ENCODE data around the gene LHPP. TPM values are rescaled to one million over a fixed set of nuclear protein-coding genes. Genes with fewer than 3 reads are reported as not detected.

LHPP gene
- total RNA-seq, 4 donors from 2014 or later = 9.3 to 20.5 (median 14.5) TPM

- TF ChIP-seq CTCF (IDR thresholded peaks at IDR 0.05; ENCODE audit: low read depth) = no peak
Observed at GRCh38 chr10:124465777-124466488, 4.3 kb downstream of the LHPP start.

GRCh38 chr10:124467165-124467564, 5.5 kb downstream of the LHPP start:
- TF ChIP-seq CTCF (IDR thresholded peaks at IDR 0.05; ENCODE audit: low read depth) = no peak

- no peak for TF ChIP-seq CTCF (IDR thresholded peaks at IDR 0.05; ENCODE audit: low read depth)
Observed at GRCh38 chr10:124468624-124469023, 7.0 kb downstream of the LHPP start.

GRCh38 chr10:124469956-124470484, 8.4 kb downstream of the LHPP start:
- TF ChIP-seq CTCF (IDR thresholded peaks at IDR 0.05; ENCODE audit: low read depth) = no peak

GRCh38 chr10:124470544-124471434, 9.2 kb downstream of the LHPP start:
- TF ChIP-seq CTCF (IDR thresholded peaks at IDR 0.05; ENCODE audit: low read depth) = no peak

GRCh38 chr10:124472071-124472470, 10.4 kb downstream of the LHPP start:
- TF ChIP-seq CTCF (IDR thresholded peaks at IDR 0.05; ENCODE audit: low read depth) = no peak

GRCh38 chr10:124473070-124473469, 11.4 kb downstream of the LHPP start:
- no peak for TF ChIP-seq CTCF (IDR thresholded peaks at IDR 0.05; ENCODE audit: low read depth)
